Measurements from ENCODE around the gene PPDPF.

PPDPF gene

GRCh38 chr20:63544958-63545516, 24.5 kb downstream of the PPDPF start:
- no peak for TF ChIP-seq CTCF (IDR thresholded peaks at IDR 0.05)
- Histone ChIP-seq H3K36me3 (ENCODE audit: control insufficient read depth, insufficient read depth, low read length) (no peaks in the 10 kb centered on the region), H3K79me2 (no peaks in the 10 kb centered on the region), H3K4me2 (ENCODE audit: low read length) (no peak overlapping the region), H3K4me3 (ENCODE audit: low read depth, low read length) (no peak overlapping the region), H3K27me3 (ENCODE audit: control insufficient read depth, insufficient read depth, low read length) (no peaks in the 10 kb centered on the region), H3K4me1 (no peaks in the 10 kb centered on the region), H3K27ac (no peak overlapping the region), H2AFZ (no peak overlapping the region), H3K9me3 (ENCODE audit: control insufficient read depth, low read length) (no peaks in the 10 kb centered on the region), H3K9ac (no peak overlapping the region)

GRCh38 chr20:63545814-63546213, 25.2 kb downstream of the PPDPF start:
- no peak for TF ChIP-seq CTCF (IDR thresholded peaks at IDR 0.05)
- Histone ChIP-seq H3K27me3 (ENCODE audit: control insufficient read depth, insufficient read depth, low read length) (no peaks in the 10 kb centered on the region), H3K36me3 (ENCODE audit: control insufficient read depth, insufficient read depth, low read length) (no peaks in the 10 kb centered on the region), H3K4me3 (ENCODE audit: low read depth, low read length) (no peak overlapping the region), H3K4me2 (ENCODE audit: low read length) (no peak overlapping the region), H3K27ac (no peak overlapping the region), H3K4me1 (no peaks in the 10 kb centered on the region), H3K79me2 (no peaks in the 10 kb centered on the region), H3K9me3 (ENCODE audit: control insufficient read depth, low read length) (no peaks in the 10 kb centered on the region), H3K9ac (no peak overlapping the region), H2AFZ (no peak overlapping the region)

GRCh38 chr20:63546256-63546955, 25.8 kb downstream of the PPDPF start:
- Histone ChIP-seq H3K27ac (no peak overlapping the region), H3K4me3 (ENCODE audit: low read depth, low read length) (no peak overlapping the region), H2AFZ (no peak overlapping the region), H3K36me3 (ENCODE audit: control insufficient read depth, insufficient read depth, low read length) (no peaks in the 10 kb centered on the region), H3K79me2 (no peaks in the 10 kb centered on the region), H3K9me3 (ENCODE audit: control insufficient read depth, low read length) (no peaks in the 10 kb centered on the region), H3K27me3 (ENCODE audit: control insufficient read depth, insufficient read depth, low read length) (no peaks in the 10 kb centered on the region), H3K4me2 (ENCODE audit: low read length) (no peak overlapping the region), H3K9ac (no peak overlapping the region), H3K4me1 (no peaks in the 10 kb centered on the region)
- no peak for TF ChIP-seq CTCF (IDR thresholded peaks at IDR 0.05)

- Histone ChIP-seq H3K79me2 (no peaks in the 10 kb centered on the region), H2AFZ (no peak overlapping the region), H3K4me2 (ENCODE audit: low read length) (no peak overlapping the region), H3K4me3 (ENCODE audit: low read depth, low read length) (no peak overlapping the region), H3K27me3 (ENCODE audit: control insufficient read depth, insufficient read depth, low read length) (no peaks in the 10 kb centered on the region), H3K9me3 (ENCODE audit: control insufficient read depth, low read length) (no peaks in the 10 kb centered on the region), H3K36me3 (ENCODE audit: control insufficient read depth, insufficient read depth, low read length) (no peaks in the 10 kb centered on the region), H3K9ac (no peak overlapping the region), H3K4me1 (no peaks in the 10 kb centered on the region), H3K27ac (no peak overlapping the region)
- no peak for TF ChIP-seq CTCF (IDR thresholded peaks at IDR 0.05)
These were observed 26.6 kb downstream of the PPDPF start for GRCh38 chr20:63546956-63547724.
